Caco-2 (cell line): ENCODE data around the gene SERPINE1. TPM values are rescaled to one million over a fixed set of nuclear protein-coding genes. Genes with fewer than 3 reads are reported as not detected.

Source experiments
- BruUV-seq: library from RNA; stranded (reverse); fragments of 400-500 nt; replicated peaks from 2 replicates; lab custom pipeline; 2021; lab: Mats Ljungman, UMichigan
- CTCF ChIA-PET: fragments of 300-600 bp; sonication (Branson Sonifier 250); formaldehyde crosslinking; loops from one replicate; lab custom pipeline; 2022; ENCODE audit warnings: antibody characterized with exemption; lab: Charles Lee
- POLR2A ChIA-PET: fragments of 300-600 bp; sonication (Branson Sonifier 250); formaldehyde crosslinking; loops from one replicate; lab custom pipeline; 2022; ENCODE audit warnings: antibody characterized with exemption; lab: Charles Lee
- DNase-seq, 2 experiments: peaks; one replicate each; pipeline versions ENCODE4 v3.0.0 to v3.0.0-alpha.2; 2020 to 2022
- H3K27me3 ChIP-seq: replicated peaks from 2 replicates; pipeline ENCODE4 v1.6.0; 2011; ENCODE audit warnings: low read length; ENCODE audit not compliant: control insufficient read depth, insufficient read depth
- H3K36me3 ChIP-seq: 2 replicates; pipeline ENCODE4 v1.5.1; 2011; ENCODE audit warnings: low read length; ENCODE audit not compliant: control insufficient read depth, insufficient read depth
- H3K4me1 ChIP-seq: fragments of 250-450 bp; sonication (Bioruptor Pico); 2 replicates; pipeline ENCODE4 v1.5.1; 2020; ENCODE audit warnings: mild to moderate bottlenecking
- H3K4me3 ChIP-seq: 2 replicates; pipeline ENCODE4 v1.5.1; 2011; ENCODE audit warnings: low read depth, mild to moderate bottlenecking, control low read depth, low read length
- H3K9me3 ChIP-seq: fragments of 250-450 bp; sonication (Bioruptor Pico); 2 replicates; pipeline ENCODE4 v1.5.1; 2020; ENCODE audit warnings: mild to moderate bottlenecking, moderate library complexity
- H3K27ac Mint-ChIP-seq: one replicate; pipeline ENCODE4 v1.8.0; 2022; ENCODE audit warnings: mixed read lengths; ENCODE audit not compliant: unreplicated experiment
- H3K27me3 Mint-ChIP-seq: one replicate; pipeline ENCODE4 v1.8.0; 2022; ENCODE audit warnings: mixed read lengths; ENCODE audit not compliant: insufficient read depth, unreplicated experiment
- H3K36me3 Mint-ChIP-seq: one replicate; pipeline ENCODE4 v1.8.0; 2022; ENCODE audit warnings: mild to moderate bottlenecking, mixed read lengths; ENCODE audit not compliant: insufficient read depth, unreplicated experiment
- H3K4me1 Mint-ChIP-seq: one replicate; pipeline ENCODE4 v1.8.0; 2022; ENCODE audit warnings: low read depth, mixed read lengths; ENCODE audit not compliant: unreplicated experiment
- H3K4me3 Mint-ChIP-seq: one replicate; pipeline ENCODE4 v1.8.0; 2022; ENCODE audit warnings: mild to moderate bottlenecking, moderate library complexity, mixed read lengths; ENCODE audit not compliant: unreplicated experiment
- H3K9me3 Mint-ChIP-seq: one replicate; pipeline ENCODE4 v1.8.0; 2022; ENCODE audit warnings: mixed read lengths; ENCODE audit not compliant: unreplicated experiment
- intact Hi-C: fragments of 100-400 bp; cut with micrococcal nuclease; formaldehyde crosslinking; loops from one replicate; pipeline ENCODE4 v1.10.0; 2022; ENCODE audit not compliant: unreplicated experiment
- total RNA-seq: library from RNA; stranded (reverse); gene quantifications from 2 replicates; pipeline ENCODE4 v1.2.3, GENCODE V29; 2022
- TF ChIP-seq, protein P1 (sequence below), 2 experiments: fragments of 200-600 bp in 1 of 2; IDR thresholded peaks; 1 replicate in 1 of 2; 2 replicates in 1 of 2; pipeline versions ENCODE4 v1.5.1 to v1.8.0; 2011 to 2022; ENCODE audit warnings: antibody characterized with exemption in 1 of 2, control low read depth in 1 of 2, inconsistent platforms in 1 of 2, low read depth in 1 of 2, low read length in 1 of 2, mild to moderate bottlenecking in 1 of 2, moderate library complexity in 1 of 2; ENCODE audit not compliant: insufficient read depth in 1 of 2, severe bottlenecking in 1 of 2, unreplicated experiment in 1 of 2

Gene SERPINE1
- total RNA-seq, 1 experiment from 2014 or later = 0.25 TPM

- no peak for DNase-seq
- peaks cover 4% of the 10 kb centered on the region; the same call in 1 of the 2 replicates for H3K36me3 ChIP-seq
- TF ChIP-seq, protein P1, sequence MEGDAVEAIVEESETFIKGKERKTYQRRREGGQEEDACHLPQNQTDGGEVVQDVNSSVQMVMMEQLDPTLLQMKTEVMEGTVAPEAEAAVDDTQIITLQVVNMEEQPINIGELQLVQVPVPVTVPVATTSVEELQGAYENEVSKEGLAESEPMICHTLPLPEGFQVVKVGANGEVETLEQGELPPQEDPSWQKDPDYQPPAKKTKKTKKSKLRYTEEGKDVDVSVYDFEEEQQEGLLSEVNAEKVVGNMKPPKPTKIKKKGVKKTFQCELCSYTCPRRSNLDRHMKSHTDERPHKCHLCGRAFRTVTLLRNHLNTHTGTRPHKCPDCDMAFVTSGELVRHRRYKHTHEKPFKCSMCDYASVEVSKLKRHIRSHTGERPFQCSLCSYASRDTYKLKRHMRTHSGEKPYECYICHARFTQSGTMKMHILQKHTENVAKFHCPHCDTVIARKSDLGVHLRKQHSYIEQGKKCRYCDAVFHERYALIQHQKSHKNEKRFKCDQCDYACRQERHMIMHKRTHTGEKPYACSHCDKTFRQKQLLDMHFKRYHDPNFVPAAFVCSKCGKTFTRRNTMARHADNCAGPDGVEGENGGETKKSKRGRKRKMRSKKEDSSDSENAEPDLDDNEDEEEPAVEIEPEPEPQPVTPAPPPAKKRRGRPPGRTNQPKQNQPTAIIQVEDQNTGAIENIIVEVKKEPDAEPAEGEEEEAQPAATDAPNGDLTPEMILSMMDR (IDR thresholded peaks at IDR 0.05; ENCODE audit: insufficient read depth in 1 of 2, low read depth in 1 of 2, low read length in 1 of 2, severe bottlenecking in 1 of 2, unreplicated experiment in 1 of 2) = no peak
- no peaks in the 10 kb centered on the region for H3K27me3 ChIP-seq
- Mint-ChIP-seq H3K27me3 (peaks cover 3% of the 10 kb centered on the region), H3K27ac (peak overlapping the region; percentile 86), H3K4me3 (peak overlapping the region; percentile 81), H3K9me3 (no peaks in the 10 kb centered on the region), H3K4me1 (peaks cover 22% of the 10 kb centered on the region), H3K36me3 (peaks cover 36% of the 10 kb centered on the region)
- no peaks in the 10 kb centered on the region for H3K9me3 ChIP-seq
- ChIA-PET POLR2A (no interaction called here), CTCF (interaction anchor here (0.7 kb wide), 1 partner anchor 11 kb away, joined by 6 read pairs; no protein-coding TSS in a partner anchor)
- H3K4me1 ChIP-seq = peaks cover 14% of the 10 kb centered on the region; the same call in 1 of the 2 replicates
- H3K4me3 ChIP-seq = peak overlapping the region; percentile 87
- no TSS peak for BruUV-seq
- intact Hi-C loops = no loop called here
Observed at GRCh38 chr7:101155303-101155702, 28.4 kb downstream of the SERPINE1 start.

GRCh38 chr7:101156277-101156676 is 29.4 kb downstream of the SERPINE1 start:
- no peak for DNase-seq
- H3K27me3 ChIP-seq = no peaks in the 10 kb centered on the region
- no peaks in the 10 kb centered on the region for H3K9me3 ChIP-seq
- Mint-ChIP-seq H3K4me1 (peaks cover 22% of the 10 kb centered on the region), H3K27me3 (peaks cover 3% of the 10 kb centered on the region), H3K4me3 (no peak overlapping the region), H3K36me3 (peaks cover 37% of the 10 kb centered on the region), H3K27ac (no peak overlapping the region), H3K9me3 (no peaks in the 10 kb centered on the region)
- H3K4me3 ChIP-seq = no peak overlapping the region
- POLR2A ChIA-PET = no interaction called here
- H3K4me1 ChIP-seq = peaks cover 16% of the 10 kb centered on the region
- CTCF ChIA-PET = interaction anchor here (0.6 to 2.3 kb wide), 2 partner anchors 12 to 56 kb away, joined by 3 to 13 read pairs; no protein-coding TSS in a partner anchor
- BruUV-seq = no TSS peak
- H3K36me3 ChIP-seq = peaks cover 4% of the 10 kb centered on the region; the same call in 1 of the 2 replicates
- TF ChIP-seq, protein P1 (IDR thresholded peaks at IDR 0.05; ENCODE audit: insufficient read depth in 1 of 2, low read depth in 1 of 2, low read length in 1 of 2, severe bottlenecking in 1 of 2, unreplicated experiment in 1 of 2) = no peak
- intact Hi-C loops = no loop called here

- no TSS peak for BruUV-seq
- Histone ChIP-seq H3K9me3 (no peaks in the 10 kb centered on the region), H3K27me3 (no peaks in the 10 kb centered on the region), H3K36me3 (peaks cover 4% of the 10 kb centered on the region; the same call in 1 of the 2 replicates), H3K4me3 (no peak overlapping the region), H3K4me1 (peaks cover 24% of the 10 kb centered on the region)
- H3K4me3 Mint-ChIP-seq = no peak overlapping the region
- peak overlapping the region; percentile 30 for H3K27ac Mint-ChIP-seq
- TF ChIP-seq, protein P1 (IDR thresholded peaks at IDR 0.05; ENCODE audit: insufficient read depth in 1 of 2, low read depth in 1 of 2, low read length in 1 of 2, severe bottlenecking in 1 of 2, unreplicated experiment in 1 of 2) = no peak
- peak in 1 of 2 experiments; percentile 71 for DNase-seq
- H3K9me3 Mint-ChIP-seq = no peaks in the 10 kb centered on the region
- ChIA-PET POLR2A (no interaction called here), CTCF (interaction anchor here (0.6 to 2.3 kb wide), 3 partner anchors 13 to 84 kb away, joined by 3 to 13 read pairs (median 4); no protein-coding TSS in a partner anchor)
- peaks cover 22% of the 10 kb centered on the region for H3K4me1 Mint-ChIP-seq
- peaks cover 37% of the 10 kb centered on the region for H3K36me3 Mint-ChIP-seq
- H3K27me3 Mint-ChIP-seq = peaks cover 3% of the 10 kb centered on the region
- intact Hi-C loops = no loop called here
Observed at GRCh38 chr7:101156866-101157589, 30.1 kb downstream of the SERPINE1 start.
